Thoracic aorta (tissue), 2 donors: ENCODE measurements around the gene ARHGEF28. TPM values are rescaled to one million over a fixed set of nuclear protein-coding genes. Genes with fewer than 3 reads are reported as not detected.

Source experiments
- ATAC-seq: fragments of 150-250 bp; one replicate; pipeline ENCODE4 v1.8.0; 2017; ENCODE audit warnings: low read depth; ENCODE audit not compliant: insufficient number of reproducible peaks, low FRiP score
- DNase-seq: peaks from one replicate; pipeline ENCODE4 v3.0.0-alpha.2; 2020; ENCODE audit warnings: low spot score
- H3K27ac ChIP-seq, 2 donors: fragments of 200-600 bp; sonication (generic); 1 replicate in 1 of 2; 2 replicates in 1 of 2; pipeline ENCODE4 v1.5.1; 2016; ENCODE audit warnings: mild to moderate bottlenecking in 2 of 2, moderate library complexity in 2 of 2
- H3K27me3 ChIP-seq: fragments of 200-600 bp; sonication (generic); replicated peaks from 2 replicates; pipeline ENCODE4 v1.6.0; 2016; ENCODE audit warnings: mild to moderate bottlenecking; ENCODE audit not compliant: insufficient read depth
- H3K36me3 ChIP-seq: fragments of 200-600 bp; sonication (generic); one replicate; pipeline ENCODE4 v1.5.1; 2016
- H3K4me1 ChIP-seq, 2 donors: fragments of 200-600 bp; sonication (generic); 1 replicate in 1 of 2; 2 replicates in 1 of 2; pipeline versions ENCODE4 v1.5.1 to v1.6.0; 2016; ENCODE audit warnings: low read depth in 2 of 2, mild to moderate bottlenecking in 1 of 2; ENCODE audit not compliant: control insufficient read depth in 1 of 2
- H3K4me3 ChIP-seq: fragments of 200-600 bp; sonication (generic); 2 replicates; pipeline ENCODE4 v1.5.1; 2016; ENCODE audit warnings: mild to moderate bottlenecking
- H3K9me3 ChIP-seq: fragments of 200-600 bp; sonication (generic); 2 replicates; pipeline ENCODE4 v1.5.1; 2016
- total RNA-seq, 2 donors: library from RNA; depleted of rRNA; stranded (reverse); fragments of >200 nt; gene quantifications; one replicate each; pipeline versions ENCODE4 v1.1.0 to v1.2.3, GENCODE V29; 2016
- TF ChIP-seq, protein P1 (sequence below): fragments of 200-600 bp; sonication (generic); IDR thresholded peaks from one replicate; pipeline ENCODE4 v1.5.1; 2019; ENCODE audit warnings: antibody characterized with exemption

The ARHGEF28 gene
- total RNA-seq, 2 donors from 2014 or later = 35.5 to 40.8 TPM

DNA sequence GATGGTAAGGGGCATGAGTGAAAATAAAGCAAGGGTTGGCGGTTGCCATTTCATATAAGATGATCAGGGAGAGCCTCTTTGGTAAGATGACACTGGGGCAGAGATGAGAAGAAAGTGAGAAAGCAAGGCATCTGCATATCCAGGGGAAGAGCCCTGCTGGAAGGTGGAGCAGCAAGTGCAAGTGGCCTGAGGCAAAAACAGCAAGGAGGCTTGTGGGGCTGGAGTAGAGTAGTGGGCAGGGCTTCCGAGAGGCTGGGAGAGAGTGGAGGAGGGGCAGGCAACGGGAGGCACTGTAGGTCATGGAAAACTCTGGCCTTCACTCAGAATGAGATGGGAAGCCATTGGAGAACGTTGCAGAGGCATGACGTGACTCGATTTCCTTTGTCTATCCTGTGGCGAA lies 199.2 kb downstream of the ARHGEF28 start:
- Histone ChIP-seq H3K27ac (peak overlapping the region; percentile 66 to 80), H3K4me1 (peaks cover 35 to 56% of the 10 kb centered on the region in 2 donors), H3K36me3 (no peaks in the 10 kb centered on the region), H3K4me3 (no peak overlapping the region), H3K27me3 (no peaks in the 10 kb centered on the region), H3K9me3 (no peaks in the 10 kb centered on the region)
- TF ChIP-seq, protein P1, sequence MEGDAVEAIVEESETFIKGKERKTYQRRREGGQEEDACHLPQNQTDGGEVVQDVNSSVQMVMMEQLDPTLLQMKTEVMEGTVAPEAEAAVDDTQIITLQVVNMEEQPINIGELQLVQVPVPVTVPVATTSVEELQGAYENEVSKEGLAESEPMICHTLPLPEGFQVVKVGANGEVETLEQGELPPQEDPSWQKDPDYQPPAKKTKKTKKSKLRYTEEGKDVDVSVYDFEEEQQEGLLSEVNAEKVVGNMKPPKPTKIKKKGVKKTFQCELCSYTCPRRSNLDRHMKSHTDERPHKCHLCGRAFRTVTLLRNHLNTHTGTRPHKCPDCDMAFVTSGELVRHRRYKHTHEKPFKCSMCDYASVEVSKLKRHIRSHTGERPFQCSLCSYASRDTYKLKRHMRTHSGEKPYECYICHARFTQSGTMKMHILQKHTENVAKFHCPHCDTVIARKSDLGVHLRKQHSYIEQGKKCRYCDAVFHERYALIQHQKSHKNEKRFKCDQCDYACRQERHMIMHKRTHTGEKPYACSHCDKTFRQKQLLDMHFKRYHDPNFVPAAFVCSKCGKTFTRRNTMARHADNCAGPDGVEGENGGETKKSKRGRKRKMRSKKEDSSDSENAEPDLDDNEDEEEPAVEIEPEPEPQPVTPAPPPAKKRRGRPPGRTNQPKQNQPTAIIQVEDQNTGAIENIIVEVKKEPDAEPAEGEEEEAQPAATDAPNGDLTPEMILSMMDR = no peak
- DNase-seq (no peak), ATAC-seq (no peak)

DNA sequence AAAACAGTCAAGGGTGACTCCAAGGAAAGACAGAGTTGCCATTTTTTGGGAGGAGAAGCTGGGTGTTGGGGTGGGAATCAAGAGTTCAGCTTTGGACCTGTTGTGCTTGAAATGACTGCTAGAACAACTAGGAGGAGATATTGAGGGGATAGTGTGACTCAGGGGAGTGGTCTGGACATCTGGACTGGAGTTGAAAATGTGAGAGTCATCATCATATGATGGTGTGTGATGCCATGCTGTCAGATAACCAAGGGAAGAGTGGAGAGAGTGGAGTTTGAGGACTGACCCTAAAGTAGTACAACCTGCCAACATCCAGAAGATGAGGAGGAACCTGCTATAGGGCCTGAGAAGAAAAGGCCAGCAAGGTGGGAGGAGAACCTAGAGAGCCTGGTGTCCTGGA lies 199.7 kb downstream of the ARHGEF28 start:
- H3K9me3 ChIP-seq = no peaks in the 10 kb centered on the region
- no peak overlapping the region for H3K4me3 ChIP-seq
- H3K4me1 ChIP-seq = peaks cover 33 to 56% of the 10 kb centered on the region in 2 donors
- H3K27me3 ChIP-seq = no peaks in the 10 kb centered on the region
- peak overlapping the region; percentile 66 to 80 for H3K27ac ChIP-seq
- no peaks in the 10 kb centered on the region for H3K36me3 ChIP-seq
- TF ChIP-seq, protein P1 = no peak
- ATAC-seq (no peak), DNase-seq (no peak)

DNA sequence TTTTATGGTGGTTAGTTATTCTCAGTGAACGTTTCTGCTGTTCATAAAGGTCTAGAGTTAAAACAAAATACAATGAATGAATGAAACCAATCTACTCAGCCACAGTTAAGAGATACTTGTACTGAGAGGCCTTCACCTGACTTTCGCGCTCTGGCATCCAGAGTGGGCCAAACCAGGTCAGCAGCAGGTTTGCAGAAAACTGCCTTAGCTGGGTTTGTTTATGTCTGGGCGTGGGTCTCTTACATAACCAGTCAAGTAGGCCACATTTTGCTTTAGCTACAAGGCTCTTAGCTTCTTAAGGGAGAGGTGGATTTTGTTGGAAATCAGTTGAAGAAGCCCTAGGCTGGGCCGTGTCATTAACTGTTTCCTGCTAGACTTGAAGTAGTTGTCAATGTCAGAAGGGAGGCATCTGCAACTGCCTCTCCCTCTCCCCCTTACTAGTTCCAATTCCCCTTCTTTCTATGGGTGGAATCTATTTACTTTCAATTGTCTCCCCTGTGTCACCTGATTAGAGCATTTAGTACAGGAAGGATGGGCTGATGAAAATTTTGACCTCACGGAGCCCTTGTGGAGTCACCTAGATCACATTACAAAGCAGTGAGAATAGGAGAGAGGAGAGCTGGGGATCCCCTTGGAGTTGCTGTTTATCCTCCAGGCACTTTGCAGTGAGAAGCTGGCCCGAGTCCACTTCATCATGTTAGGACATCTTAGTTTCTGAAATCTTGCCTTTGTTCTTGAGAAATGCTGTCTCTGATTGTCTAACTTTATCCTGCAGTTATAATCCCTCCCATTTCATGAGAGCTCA lies 200.5 kb downstream of the ARHGEF28 start:
- no peaks in the 10 kb centered on the region for H3K36me3 ChIP-seq
- peak overlapping the region; percentile 24 for H3K4me3 ChIP-seq
- no peaks in the 10 kb centered on the region for H3K9me3 ChIP-seq
- peak overlapping the region; percentile 66 to 80 for H3K27ac ChIP-seq
- TF ChIP-seq, protein P1 = no peak
- ATAC-seq (no peak), DNase-seq (no peak)
- peaks cover 36 to 56% of the 10 kb centered on the region in 2 donors for H3K4me1 ChIP-seq
- no peaks in the 10 kb centered on the region for H3K27me3 ChIP-seq

DNA sequence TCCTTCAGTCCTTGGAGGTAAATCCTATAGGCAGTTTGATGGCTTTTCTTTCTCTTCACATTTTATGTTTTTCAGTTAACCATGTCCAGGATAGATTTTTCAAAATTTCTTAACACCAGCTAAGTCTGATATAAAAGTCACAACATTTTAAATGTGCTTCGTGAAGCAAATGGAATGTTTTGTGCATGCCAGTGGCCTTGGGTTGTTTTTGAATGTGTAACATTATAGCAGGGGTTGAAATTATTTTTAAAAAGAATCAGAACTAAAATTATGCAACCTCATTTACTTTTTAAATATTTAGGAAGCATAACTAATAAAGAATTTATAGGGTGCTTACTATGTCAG lies 201.1 kb downstream of the ARHGEF28 start:
- Histone ChIP-seq H3K27me3 (no peaks in the 10 kb centered on the region), H3K9me3 (no peaks in the 10 kb centered on the region), H3K27ac (peak overlapping the region; percentile 66 to 80), H3K4me3 (peak overlapping the region; percentile 24), H3K36me3 (no peaks in the 10 kb centered on the region), H3K4me1 (peaks cover 30 to 50% of the 10 kb centered on the region in 2 donors)
- DNase-seq (no peak), ATAC-seq (no peak)
- TF ChIP-seq, protein P1 = no peak

DNA sequence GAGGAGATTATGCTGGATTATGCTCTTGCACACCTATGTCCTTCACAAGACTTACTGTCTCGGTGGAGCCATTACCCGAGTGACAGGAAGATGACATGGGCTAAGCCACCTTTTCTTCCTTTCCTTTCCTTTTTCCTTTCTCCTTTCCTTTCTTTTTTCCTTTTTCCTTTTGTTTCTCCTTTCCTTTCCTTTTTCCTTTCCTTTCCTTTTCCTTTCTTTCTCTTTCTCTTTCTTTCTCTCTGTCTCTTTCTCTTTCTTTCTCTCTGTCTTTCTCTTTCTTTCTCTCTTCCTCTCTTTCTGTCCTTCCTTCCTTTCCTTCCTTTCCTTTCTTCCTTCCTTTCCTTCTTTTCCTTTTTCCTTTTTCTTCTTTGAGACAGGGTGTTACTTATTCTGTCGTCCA lies 202.5 kb downstream of the ARHGEF28 start:
- DNase-seq (no peak), ATAC-seq (no peak)
- Histone ChIP-seq H3K4me3 (no peak overlapping the region), H3K27me3 (no peaks in the 10 kb centered on the region), H3K27ac (no peak overlapping the region), H3K4me1 (peaks cover 19 to 36% of the 10 kb centered on the region in 2 donors), H3K36me3 (peaks cover 3% of the 10 kb centered on the region), H3K9me3 (no peaks in the 10 kb centered on the region)
- TF ChIP-seq, protein P1 = no peak
